GM18526 (cell line): Measurements from ENCODE around the gene HABP4.

ENCODE experiments used
- POLR2A ChIP-seq: IDR thresholded peaks from 3 replicates; pipeline ENCODE4 v1.6.1; 2011; ENCODE audit not compliant: insufficient read length; ENCODE audit errors: extremely low read depth

Gene HABP4

DNA sequence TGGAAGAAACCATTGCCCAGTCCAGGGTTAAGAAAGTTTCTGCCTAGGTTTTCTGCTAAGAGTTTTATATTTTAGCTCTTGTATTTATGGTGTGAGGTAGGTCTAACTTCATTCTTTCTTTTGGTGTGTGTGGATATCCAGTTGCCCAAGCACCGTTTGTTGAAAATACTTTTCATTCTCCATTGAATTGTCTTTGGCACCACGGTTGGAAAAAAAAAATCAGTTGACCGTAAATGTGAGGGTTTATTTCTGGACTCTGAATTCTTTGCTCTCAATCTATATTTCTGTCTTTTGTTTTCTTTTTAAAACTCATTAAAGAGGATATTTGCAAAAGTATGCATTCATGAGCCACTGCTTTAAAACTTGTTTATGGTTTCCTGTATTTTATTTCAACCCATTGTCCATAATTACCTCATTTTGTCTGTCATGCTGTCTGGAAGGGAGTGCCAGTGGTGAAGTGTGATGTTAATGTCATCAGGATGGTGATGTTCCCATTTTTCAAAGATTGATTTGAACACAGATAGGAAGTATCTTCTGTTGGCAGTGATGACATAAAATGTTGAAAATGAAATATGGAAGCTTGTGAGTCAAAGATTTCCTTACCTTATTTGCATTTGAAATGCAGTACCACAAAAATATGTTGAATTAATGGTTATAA is 33.9 kb downstream of the HABP4 start:
- TF ChIP-seq POLR2A = no peak

DNA sequence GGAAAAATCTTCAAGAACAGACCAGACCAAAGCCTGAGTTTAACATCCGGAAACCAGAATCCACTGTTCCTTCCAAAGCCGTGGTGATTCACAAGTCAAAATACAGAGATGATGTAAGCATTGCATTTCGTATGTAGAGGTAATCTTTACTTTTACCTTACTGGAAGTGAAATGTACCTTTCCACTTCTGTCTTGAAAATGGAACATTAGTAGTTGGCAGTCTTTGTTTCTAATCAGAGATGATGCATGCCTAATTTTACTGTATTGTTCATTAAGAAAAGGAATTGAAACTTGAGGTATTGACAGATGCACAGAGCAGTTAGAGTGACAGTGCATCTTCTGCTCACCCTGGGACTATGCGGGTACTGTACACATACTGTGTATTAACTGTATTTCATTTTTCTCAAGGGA is 34.6 kb downstream of the HABP4 start:
- TF ChIP-seq POLR2A = no peak

DNA sequence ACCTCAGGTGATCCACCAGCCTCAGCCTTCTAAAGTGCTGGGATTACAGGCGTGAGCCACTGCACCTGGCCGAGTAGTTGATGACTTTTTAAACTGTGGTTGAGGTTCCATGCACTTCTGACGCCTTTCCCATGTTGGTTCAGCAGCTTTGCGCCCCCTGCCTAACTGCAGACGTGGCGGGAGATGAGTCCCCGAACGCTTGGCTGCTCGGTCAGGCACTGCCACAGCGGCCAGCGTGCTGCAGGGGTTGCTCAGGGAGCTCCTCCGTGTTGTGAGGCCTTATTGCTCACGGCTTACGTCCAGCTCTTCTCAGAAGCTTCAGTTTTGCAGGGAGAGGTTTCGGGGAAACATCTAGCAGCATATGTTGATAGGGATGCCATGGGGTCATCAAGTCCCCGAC is 35.3 kb downstream of the HABP4 start:
- TF ChIP-seq POLR2A = no peak

DNA sequence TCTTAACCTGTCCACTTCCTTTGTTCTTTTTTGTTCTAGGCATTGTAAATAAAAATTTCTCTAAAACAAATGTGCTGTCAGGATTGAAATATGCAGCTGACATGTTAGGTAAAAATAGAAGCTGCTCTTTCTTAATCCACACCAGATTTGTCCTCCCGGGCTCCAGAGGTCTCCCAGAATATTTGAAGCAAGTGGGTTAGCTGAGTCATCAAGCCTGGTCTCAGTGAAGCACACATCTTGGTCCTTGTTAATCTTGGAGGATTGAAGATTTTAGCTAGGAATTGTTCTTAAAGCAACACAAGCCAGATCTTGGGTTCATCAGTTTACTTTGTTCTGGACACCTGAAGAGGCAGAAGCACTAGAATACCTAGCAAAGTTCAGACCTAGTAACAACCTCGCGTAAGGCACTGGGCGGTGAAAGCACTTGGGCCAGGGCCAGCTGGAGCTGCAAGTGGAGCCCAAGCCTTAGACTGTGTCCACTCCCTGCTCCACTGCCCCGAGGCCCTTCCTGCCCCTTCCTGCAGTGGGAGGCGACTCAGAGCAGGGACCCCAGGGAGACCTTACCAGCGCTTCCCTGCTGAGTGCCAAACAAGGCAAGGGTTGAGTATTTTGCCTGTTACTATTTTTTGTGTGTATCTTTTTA is 36.5 kb downstream of the HABP4 start:
- no peak for TF ChIP-seq POLR2A

DNA sequence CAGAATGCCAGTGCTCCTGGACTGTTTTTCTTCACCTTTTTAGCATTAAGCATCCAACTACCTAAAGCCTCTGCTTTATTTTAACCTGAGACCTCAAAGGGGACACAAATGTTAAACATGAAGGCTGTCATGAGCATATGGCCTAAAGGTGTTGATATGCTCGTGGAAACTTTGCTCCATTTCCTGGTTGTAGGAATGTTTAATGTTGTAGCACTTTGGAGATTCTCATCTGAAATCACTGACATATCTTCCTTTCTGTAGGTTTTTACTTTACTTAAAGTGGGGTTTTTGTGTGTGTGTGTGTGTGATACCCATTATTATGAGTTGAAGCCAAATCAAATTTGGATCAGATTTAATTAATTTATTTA is 37.0 kb downstream of the HABP4 start:
- TF ChIP-seq POLR2A = no peak

DNA sequence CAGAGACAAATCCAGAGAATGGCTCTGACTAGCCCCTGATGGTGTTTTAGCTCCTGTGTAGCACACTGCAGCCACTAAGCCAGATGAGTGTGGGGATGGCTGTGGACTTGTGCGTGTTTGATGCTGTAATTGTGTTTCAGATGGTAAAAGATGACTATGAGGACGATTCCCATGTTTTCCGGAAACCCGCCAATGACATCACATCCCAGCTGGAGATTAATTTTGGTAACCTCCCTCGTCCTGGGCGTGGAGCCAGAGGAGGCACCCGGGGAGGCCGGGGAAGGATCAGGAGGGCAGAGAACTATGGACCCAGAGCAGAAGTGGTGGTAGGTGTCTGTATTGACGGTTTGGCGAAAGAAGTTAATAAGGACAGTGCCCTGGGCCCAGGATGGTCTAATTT is 38.0 kb downstream of the HABP4 start:
- TF ChIP-seq POLR2A = no peak

DNA sequence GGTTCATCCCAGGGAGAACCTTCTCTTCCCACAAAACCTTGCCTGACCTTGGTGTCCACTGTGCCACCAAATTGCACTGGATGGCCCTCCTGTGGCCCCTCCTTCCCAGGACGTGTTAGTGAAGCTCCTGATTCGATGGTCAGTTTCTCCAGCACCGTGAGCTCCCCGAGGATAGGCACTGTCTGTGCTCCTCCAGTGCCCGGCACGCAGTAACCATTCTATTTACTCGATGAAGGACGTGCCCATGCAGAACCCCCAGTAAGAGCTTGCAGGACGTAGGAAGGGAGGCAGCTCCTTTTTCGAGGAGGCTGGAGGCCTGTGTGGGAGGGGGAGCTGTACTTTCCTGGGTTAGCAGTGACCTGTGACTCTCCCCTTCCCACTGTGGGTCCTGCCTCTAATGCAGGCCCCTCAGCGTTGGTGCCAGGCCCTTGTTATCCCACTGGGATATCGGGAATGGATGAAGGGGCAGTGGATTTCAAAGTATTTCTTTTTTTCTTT is 39.6 kb downstream of the HABP4 start:
- TF ChIP-seq POLR2A = no peak

DNA sequence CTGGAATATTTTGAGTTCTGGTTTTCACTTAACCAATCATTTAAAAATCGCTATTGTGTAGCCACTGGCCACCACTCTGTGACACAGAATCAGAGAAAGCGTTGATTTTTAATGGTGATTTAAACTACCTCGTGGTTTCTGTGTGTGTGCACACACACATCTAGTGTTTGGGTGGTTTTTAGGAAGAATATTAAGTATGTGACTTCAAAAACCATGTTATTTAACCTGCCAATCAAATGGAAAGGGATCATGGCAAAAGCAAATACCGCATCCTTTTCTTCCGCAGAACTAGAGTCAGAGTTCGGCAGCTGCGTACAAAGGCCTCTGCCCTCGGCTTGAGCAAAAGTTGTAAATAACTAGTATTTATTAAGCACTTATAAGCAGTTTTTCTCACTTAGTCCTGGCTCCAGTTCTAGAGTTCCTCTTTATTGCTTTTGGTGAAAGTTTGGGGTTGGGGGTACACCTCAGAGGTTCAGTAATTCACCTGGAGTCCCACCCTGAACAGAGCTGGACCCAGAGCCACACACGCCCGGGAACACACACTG is 40.6 kb downstream of the HABP4 start:
- no peak for TF ChIP-seq POLR2A

DNA sequence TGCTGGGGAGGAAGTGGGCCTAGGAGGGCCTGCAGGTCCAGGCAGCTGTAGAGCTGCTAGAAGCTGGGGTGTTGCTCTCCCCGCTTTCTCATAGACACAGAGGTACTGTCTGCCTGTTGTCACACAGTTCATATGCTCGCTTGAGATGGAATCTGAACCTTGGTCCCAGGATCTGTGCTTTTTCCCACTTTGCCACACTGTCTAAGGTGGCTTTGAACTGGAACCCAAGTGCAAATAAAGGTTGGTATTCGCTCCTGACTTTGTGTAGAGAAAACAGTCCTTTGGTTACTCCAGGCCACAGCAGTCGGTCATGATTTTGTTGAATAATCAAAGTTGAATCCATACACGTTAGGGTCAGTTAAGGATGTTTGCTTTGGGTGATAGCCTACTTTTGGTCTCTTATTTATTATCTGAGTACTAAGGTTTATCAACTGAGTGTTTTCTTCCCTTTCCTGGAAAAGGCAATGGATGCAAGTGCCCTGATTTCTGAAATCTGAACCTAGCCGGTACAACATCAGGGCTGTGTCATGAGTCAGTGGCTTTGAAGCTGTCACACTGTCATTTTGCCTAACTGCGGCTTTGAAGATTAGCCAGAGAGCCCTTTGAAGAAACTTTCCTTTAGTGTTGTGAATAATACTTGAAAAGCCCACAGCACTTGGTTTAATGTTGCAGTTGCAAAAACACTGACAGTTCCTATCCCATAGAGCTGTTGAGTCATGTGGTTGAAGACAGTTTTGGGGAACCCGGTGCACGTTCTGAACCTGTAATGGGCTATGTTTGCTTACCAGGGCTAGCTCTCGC is 41.3 kb downstream of the HABP4 start:
- no peak for TF ChIP-seq POLR2A

DNA sequence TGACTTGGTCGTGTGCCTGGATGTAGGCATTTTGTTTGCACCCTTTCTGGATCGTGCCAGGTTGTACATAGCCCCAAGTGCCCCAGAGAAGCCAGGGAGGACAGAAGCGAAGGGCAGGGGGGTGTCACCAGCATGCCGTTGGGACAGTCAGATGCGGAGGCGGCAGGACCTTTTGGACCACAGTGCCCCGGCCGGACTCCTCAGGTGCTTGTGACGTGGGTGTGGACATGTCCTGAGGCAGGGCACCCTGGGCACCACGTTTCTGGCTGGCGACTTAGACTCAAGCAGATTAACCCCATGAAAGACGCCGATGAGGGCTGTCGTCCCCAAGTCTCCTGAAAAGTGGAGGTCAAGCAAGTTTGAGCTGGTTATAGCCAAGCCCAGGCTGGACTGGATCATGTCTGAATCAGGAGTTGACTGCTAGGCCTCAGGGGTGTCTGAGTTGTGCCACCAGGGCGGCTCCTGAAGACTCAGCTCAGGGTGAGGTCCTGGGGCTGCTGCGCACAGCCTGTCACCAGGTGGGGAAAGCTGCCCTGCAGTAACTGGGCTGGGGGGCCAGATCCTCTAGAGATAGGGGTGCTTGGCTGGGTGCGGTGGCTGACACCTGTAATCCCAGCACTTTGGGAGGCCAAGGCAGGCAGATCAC is 42.0 kb downstream of the HABP4 start:
- no peak for TF ChIP-seq POLR2A

DNA sequence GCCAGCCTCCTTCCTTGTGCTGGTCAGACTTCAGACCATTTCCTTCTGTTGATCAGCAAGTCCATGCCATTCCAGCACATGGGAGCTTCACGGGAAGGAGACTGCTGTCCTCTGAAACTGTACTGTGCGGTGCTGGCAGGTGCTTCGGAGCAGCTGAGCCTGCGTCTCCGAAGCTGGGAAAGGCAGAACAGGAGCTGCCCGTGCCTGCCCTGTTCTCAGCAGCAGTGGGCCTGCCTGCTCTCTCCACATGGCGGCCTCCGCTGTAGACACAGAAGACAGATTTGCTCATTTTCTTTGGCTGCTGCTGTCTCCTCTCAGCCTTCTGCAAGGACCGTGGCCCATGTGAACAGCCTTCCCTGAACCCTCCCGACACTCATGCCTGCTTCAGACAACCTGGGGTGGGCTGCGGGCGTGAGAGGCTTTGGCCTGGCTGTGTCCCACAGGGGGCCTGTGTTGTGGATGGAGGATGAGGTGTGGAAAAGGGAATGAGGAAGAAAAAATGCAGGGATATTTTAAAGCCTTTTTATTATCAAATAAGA is 43.1 kb downstream of the HABP4 start:
- no peak for TF ChIP-seq POLR2A

DNA sequence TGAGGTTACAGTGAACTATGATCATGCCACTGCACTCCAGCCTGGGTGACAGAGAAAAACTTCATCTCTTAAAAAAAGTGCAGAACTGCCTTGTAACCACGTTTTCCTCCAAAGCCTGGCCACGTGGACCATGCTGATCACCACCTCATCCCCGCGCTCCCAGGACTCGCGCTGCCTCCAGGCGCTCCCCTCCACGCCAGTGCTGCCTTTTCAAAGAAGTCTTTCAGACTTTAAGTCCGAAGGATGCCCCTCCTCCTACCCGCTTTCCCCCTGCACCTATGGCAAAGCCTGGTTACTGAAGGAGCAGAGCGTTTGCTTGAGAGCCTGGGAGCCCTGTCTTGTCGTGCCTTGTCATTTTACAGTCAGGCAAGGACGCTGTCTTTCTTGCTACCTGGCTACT is 43.8 kb downstream of the HABP4 start:
- no peak for TF ChIP-seq POLR2A

DNA sequence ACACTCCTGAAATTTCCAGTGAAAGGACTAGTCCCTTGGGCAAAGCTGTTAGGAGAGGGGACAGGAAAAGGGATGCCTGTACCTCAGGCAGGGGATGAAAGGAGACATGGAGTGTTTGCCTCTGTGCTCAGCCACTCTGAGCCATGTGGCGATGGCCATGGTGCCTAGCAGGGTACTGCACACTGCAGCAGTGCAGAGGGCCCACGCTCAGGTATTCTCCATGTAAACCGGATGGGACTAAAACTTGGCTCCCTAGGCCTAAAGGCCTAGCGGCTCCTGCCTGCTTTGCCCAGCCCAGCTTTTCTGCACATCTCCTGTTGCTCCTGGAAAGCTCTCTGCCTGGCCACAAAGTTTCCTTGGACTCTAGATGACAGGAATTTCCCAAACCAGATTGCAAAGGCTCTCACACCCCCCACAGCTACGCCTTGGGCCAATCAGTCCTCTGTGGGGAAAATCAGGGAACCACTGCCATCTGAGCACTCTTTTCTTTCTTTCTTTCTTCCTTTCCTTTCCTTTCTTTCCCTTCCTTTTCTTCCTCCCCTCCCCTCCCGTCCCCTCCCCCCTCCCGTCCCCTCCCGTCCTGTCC is 44.3 kb downstream of the HABP4 start:
- TF ChIP-seq POLR2A = no peak

DNA sequence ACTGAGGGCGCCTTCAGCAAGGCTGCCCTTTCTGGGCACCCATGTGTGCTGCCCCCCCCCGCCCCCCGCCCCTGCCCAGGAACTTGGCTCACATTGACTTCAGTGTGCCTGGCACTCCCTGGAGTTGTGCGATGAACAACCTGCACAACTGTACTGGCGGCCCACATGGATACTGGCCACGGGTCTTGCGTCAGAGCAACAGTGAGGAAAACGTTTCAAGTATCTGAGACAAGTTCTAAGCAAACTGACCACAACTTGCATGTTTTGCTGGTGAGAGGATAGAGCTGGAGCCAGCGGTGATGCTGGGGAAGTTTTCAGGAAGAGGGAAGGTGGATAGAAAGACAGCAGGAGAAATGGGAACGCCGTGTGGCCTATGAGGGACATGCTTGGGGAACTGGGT is 45.4 kb downstream of the HABP4 start:
- TF ChIP-seq POLR2A = no peak

DNA sequence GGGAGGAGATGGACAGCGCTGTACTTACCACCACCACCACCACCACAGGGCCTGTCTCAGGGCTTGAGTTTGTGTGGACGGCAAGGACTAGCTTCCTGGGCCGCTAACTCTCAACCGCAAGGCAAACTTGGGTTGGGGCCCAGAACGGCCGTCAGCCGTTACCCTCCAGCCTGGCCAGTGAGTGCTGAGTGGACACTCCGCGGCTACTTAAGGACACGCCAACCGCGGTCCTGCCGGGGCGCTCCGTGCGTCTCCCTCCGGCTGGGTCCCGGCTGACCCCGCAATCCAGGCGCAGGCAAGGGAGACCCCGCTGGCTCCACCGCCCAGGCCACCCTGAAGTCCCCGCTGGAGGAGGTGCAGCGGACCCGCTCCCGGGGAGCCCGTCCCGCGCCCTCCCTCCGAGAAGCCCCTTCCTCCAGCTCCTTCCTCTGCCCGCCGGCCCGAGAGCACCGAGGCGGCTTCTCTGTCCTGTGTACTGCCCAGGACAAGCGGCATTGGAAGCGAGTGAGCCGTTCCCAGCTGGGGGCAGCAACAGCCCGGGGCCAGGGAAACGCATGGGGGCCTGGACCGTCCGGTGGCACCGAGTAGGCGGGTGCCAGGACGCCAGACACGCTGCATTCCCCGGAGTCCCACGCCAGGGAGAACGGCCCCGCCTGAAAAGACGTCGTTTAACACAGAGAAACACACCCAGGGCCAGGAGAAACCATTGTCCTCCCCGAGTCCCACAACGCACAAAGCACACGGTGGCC is 46.6 kb downstream of the HABP4 start:
- TF ChIP-seq POLR2A = no peak

DNA sequence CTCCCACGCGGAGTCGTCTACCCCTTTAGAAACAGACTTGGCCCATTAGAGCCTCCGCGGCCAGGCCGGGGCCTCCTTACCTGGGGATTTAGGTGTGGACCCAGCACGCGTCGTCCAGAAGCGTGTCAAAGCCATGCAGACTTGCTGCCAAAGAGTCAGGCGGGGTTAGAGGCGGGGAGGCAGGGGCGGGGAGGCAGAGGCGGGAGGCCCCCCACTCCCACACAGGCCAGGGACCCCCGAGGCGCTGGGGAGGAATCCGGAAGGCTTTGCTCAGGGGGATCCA is 47.1 kb downstream of the HABP4 start:
- no peak for TF ChIP-seq POLR2A
